Endothelial cell of umbilical vein (primary cell): ENCODE data around the gene GGA1. TPM values are rescaled to one million over a fixed set of nuclear protein-coding genes. Genes with fewer than 3 reads are reported as not detected.

Experiments
- BruUV-seq: library from RNA; stranded (reverse); fragments of 400-500 nt; replicated peaks from 2 replicates; lab custom pipeline; 2021; lab: Mats Ljungman, UMichigan
- CTCF ChIA-PET: fragments of 300-600, 350-600 bp; sonication (Branson Sonifier 250); formaldehyde crosslinking; loops from one replicate; lab custom pipeline; 2021; ENCODE audit warnings: antibody characterized with exemption, inconsistent platforms; lab: Charles Lee
- POLR2A ChIA-PET: fragments of 300-600, 350-600 bp; sonication (Branson Sonifier 250); formaldehyde crosslinking; loops from one replicate; lab custom pipeline; 2021; ENCODE audit warnings: antibody characterized with exemption, inconsistent platforms; lab: Charles Lee
- DNase-seq: peaks from one replicate; pipeline ENCODE4 v3.0.0-alpha.2; 2011; ENCODE audit warnings: low read depth, low spot score
- FAIRE-seq: peaks from 2 replicates; lab custom pipeline; 2011; peaks lifted over from hg19 to GRCh38; lab: Jason Lieb, UNC
- H2AFZ ChIP-seq: 2 replicates; pipeline ENCODE4 v1.6.0; 2012; ENCODE audit warnings: low read depth, low read length, control low read depth, inconsistent platforms
- H3K27ac ChIP-seq: 2 replicates; pipeline ENCODE4 v1.5.1; 2011; ENCODE audit warnings: low read depth, mild to moderate bottlenecking, control low read depth, low read length, moderate library complexity; ENCODE audit not compliant: insufficient read depth
- H3K27me3 ChIP-seq, 2 experiments: 2 replicates each; pipeline versions ENCODE4 v1.6.0 to v1.6.1; 2011; ENCODE audit warnings: low read length in 2 of 2, mixed read lengths in 1 of 2; ENCODE audit not compliant: control insufficient read depth in 2 of 2, insufficient read depth in 2 of 2
- H3K36me3 ChIP-seq, 2 experiments: 2 replicates in 1 of 2; 3 replicates in 1 of 2; pipeline ENCODE4 v1.5.1; 2011; ENCODE audit warnings: low read length in 2 of 2, mild to moderate bottlenecking in 1 of 2, moderate library complexity in 1 of 2; ENCODE audit not compliant: control insufficient read depth in 2 of 2, insufficient read depth in 2 of 2; ENCODE audit errors: extremely low read depth in 1 of 2
- H3K4me1 ChIP-seq: 3 replicates; pipeline ENCODE4 v1.5.1; 2011; ENCODE audit warnings: mild to moderate bottlenecking, low read length; ENCODE audit not compliant: control insufficient read depth, insufficient read depth; ENCODE audit errors: extremely low read depth
- H3K4me2 ChIP-seq: 2 replicates; pipeline ENCODE4 v1.6.1; 2011; ENCODE audit warnings: low read length, control low read depth, mixed read lengths; ENCODE audit not compliant: insufficient read depth
- H3K4me3 ChIP-seq, 3 experiments: fragments of 200-600 bp in 1 of 3; sonication (generic), shearing (Covaris generic) in 1 of 3; replicated peaks in 1 of 3; 2 replicates each; pipeline ENCODE4 v1.5.1; 2011 to 2016; ENCODE audit warnings: control low read depth in 3 of 3, low read length in 3 of 3, mild to moderate bottlenecking in 2 of 3, inconsistent platforms in 1 of 3, low read depth in 1 of 3, moderate library complexity in 1 of 3; ENCODE audit not compliant: insufficient read depth in 1 of 3
- H3K79me2 ChIP-seq: 2 replicates; pipeline ENCODE4 v1.6.0; 2012; ENCODE audit warnings: low read length, inconsistent platforms; ENCODE audit not compliant: control insufficient read depth, insufficient read depth
- H3K9ac ChIP-seq: replicated peaks from 2 replicates; pipeline ENCODE3; 2011; ENCODE audit warnings: low read length, control low read depth; ENCODE audit not compliant: insufficient read depth; ENCODE audit errors: extremely low read depth
- H3K9me1 ChIP-seq: replicated peaks from 3 replicates; pipeline ENCODE4 v1.6.0; 2011; ENCODE audit warnings: mild to moderate bottlenecking, low read length; ENCODE audit not compliant: control insufficient read depth, insufficient read depth; ENCODE audit errors: extremely low read depth
- H3K9me3 ChIP-seq: replicated peaks from 2 replicates; pipeline ENCODE4 v1.5.1; 2012; ENCODE audit warnings: low read length, inconsistent platforms; ENCODE audit not compliant: control insufficient read depth, insufficient read depth
- H4K20me1 ChIP-seq: replicated peaks from 2 replicates; pipeline ENCODE3; 2011; ENCODE audit warnings: mild to moderate bottlenecking, low read length; ENCODE audit not compliant: control insufficient read depth, insufficient read depth; ENCODE audit errors: extremely low read depth
- EZH2 ChIP-seq: IDR thresholded peaks from 2 replicates; pipeline ENCODE4 v1.6.1; 2012; ENCODE audit warnings: borderline replicate concordance, low read depth, mild to moderate bottlenecking, moderate library complexity, low read length, inconsistent platforms; ENCODE audit not compliant: severe bottlenecking
- FOS ChIP-seq: IDR thresholded peaks from 2 replicates; pipeline ENCODE4 v1.6.1; 2011; ENCODE audit warnings: mild to moderate bottlenecking, low read length, moderate library complexity, borderline replicate concordance; ENCODE audit not compliant: insufficient read depth
- GATA2 ChIP-seq: IDR thresholded peaks from 2 replicates; pipeline ENCODE4 v1.7.0; 2011; ENCODE audit warnings: low read depth, mild to moderate bottlenecking, moderate library complexity, mixed read lengths, low read length; ENCODE audit not compliant: insufficient read length, insufficient read depth
- JUN ChIP-seq: IDR thresholded peaks from 2 replicates; pipeline ENCODE4 v1.6.1; 2011; ENCODE audit warnings: borderline replicate concordance, low read depth; ENCODE audit not compliant: insufficient read length, insufficient read depth
- MYC ChIP-seq: IDR thresholded peaks from one replicate; pipeline ENCODE4 v1.6.1; 2011; ENCODE audit warnings: mild to moderate bottlenecking, low read depth, low read length
- POLR2A ChIP-seq: IDR thresholded peaks from 2 replicates; pipeline ENCODE4 v1.6.1; 2012; ENCODE audit warnings: low read depth, mild to moderate bottlenecking, control low read depth, low read length
- POLR2AphosphoS5 ChIP-seq: IDR thresholded peaks from 2 replicates; pipeline ENCODE4 v1.6.1; 2012; ENCODE audit warnings: low read depth, mild to moderate bottlenecking, control low read depth, low read length, moderate library complexity; ENCODE audit not compliant: insufficient read depth
- dilution Hi-C: fragments of 300-500 bp; cut with MboI; formaldehyde crosslinking; loops from one replicate; pipeline ENCODE4 v1.15.0; 2019; ENCODE audit warnings: low sequenced_read_pairs; ENCODE audit not compliant: extremely low pct_ligation_motif_present
- intact Hi-C: fragments of 100-400 bp; cut with micrococcal nuclease; formaldehyde crosslinking; loops from one replicate; pipeline ENCODE4 v1.10.0; 2022
- polyA plus RNA-seq, 4 experiments: library from polyadenylated mRNA; depleted of rRNA in 3 of 4; stranded (reverse) in 3 of 4; unstranded in 1 of 4; fragments of >200 nt; gene quantifications; 2 replicates each; pipeline versions ENCODE4 v1.2.1 to v1.2.3, GENCODE V29; 2011 to 2012; ENCODE audit warnings: missing spikeins in 1 of 4
- total RNA-seq: library from RNA; stranded (reverse); gene quantifications from 2 replicates; pipeline ENCODE4 v1.2.3, GENCODE V29; 2021
- TF ChIP-seq, protein P1 (sequence below): IDR thresholded peaks from 2 replicates; pipeline ENCODE4 v1.6.1; 2011; ENCODE audit not compliant: insufficient read depth, insufficient read length
- TF ChIP-seq, protein P2 (sequence below), 2 donors: IDR thresholded peaks; 1 replicate in 1 of 2; 2 replicates in 1 of 2; pipeline ENCODE4 v1.5.1; 2011; ENCODE audit warnings: low read length in 2 of 2, mild to moderate bottlenecking in 2 of 2, moderate library complexity in 2 of 2, control low read depth in 1 of 2, inconsistent platforms in 1 of 2, low read depth in 1 of 2; ENCODE audit not compliant: insufficient read depth in 1 of 2; ENCODE audit errors: extremely low read depth in 1 of 2

Gene GGA1
- total and polyA plus RNA-seq, 2 donors (not counting 3 experiments of a cell fraction or from before 2014, with no cell fraction given), result 54.1 to 67.5 TPM

- POLR2A ChIA-PET, result no interaction called here
- Histone ChIP-seq H3K4me1 (peaks cover 7% of the 10 kb centered on the region), H3K27me3 (no peaks in the 10 kb centered on the region), H3K9me1 (no peaks in the 10 kb centered on the region), H3K79me2 (no peaks in the 10 kb centered on the region), H4K20me1 (no peaks in the 10 kb centered on the region), H3K4me3 (no peak overlapping the region), H3K9me3 (no peaks in the 10 kb centered on the region), H2AFZ (no peak overlapping the region), H3K9ac (no peak overlapping the region), H3K36me3 (peaks cover 0 to 9% of the 10 kb centered on the region in 2 experiments), H3K27ac (no peak overlapping the region), H3K4me2 (no peak overlapping the region)
- CTCF ChIA-PET, result interaction anchor here (0.6 to 3.3 kb wide), 5 partner anchors 10 to 155 kb away, joined by 3 to 28 read pairs (median 6); partner anchors contain the start of gene PDXP
- dilution Hi-C loops (no loop called here), intact Hi-C loops (no loop called here)
- FAIRE-seq (no peak), DNase-seq (no peak)
- BruUV-seq, result no TSS peak
- TF ChIP-seq POLR2A, result no peak
These were observed 17.5 kb downstream of the GGA1 start for GRCh38 chr22:37626144-37626543.

DNA sequence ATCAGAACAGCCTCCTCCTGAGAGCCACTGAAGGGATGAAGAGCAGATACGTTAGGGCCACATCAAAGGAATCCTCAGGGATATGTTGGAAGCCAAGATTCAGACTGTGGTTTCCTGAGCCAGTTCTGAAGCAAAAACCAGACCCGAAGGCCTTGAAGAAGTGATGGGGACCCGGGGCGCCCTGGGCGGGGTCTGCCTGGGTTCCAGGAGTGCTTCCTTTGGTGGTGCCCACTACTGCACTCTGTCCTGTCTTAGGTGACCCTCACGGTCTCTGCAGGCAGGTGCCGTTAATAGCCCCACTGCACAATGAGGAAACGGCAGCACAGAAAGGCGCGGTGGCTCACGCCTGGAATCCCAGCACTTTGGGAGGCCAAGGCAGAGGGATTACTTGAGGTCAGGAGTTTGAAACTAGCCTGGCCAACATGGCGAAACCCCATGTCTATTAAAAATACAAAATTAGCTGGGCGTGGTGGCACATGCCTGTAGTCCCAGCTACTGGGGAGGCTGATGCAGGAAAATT, 18.0 kb downstream of the GGA1 start:
- no TSS peak for BruUV-seq
- Histone ChIP-seq H3K79me2 (no peaks in the 10 kb centered on the region), H3K4me1 (peaks cover 7% of the 10 kb centered on the region), H3K36me3 (peaks cover 0 to 6% of the 10 kb centered on the region in 2 experiments), H4K20me1 (no peaks in the 10 kb centered on the region), H3K27me3 (no peaks in the 10 kb centered on the region), H3K9me1 (no peaks in the 10 kb centered on the region), H3K27ac (no peak overlapping the region), H3K9me3 (no peaks in the 10 kb centered on the region), H3K4me2 (no peak overlapping the region), H2AFZ (no peak overlapping the region), H3K9ac (no peak overlapping the region), H3K4me3 (no peak overlapping the region)
- dilution Hi-C loops (no loop called here), intact Hi-C loops (no loop called here)
- POLR2A ChIA-PET, result no interaction called here
- DNase-seq, result no peak
- CTCF ChIA-PET, result interaction anchor here (0.6 to 3.3 kb wide), 6 partner anchors 9 to 155 kb away, joined by 3 to 28 read pairs (median 5); partner anchors contain the start of gene PDXP
- FAIRE-seq, result no peak
- TF ChIP-seq, protein P1, sequence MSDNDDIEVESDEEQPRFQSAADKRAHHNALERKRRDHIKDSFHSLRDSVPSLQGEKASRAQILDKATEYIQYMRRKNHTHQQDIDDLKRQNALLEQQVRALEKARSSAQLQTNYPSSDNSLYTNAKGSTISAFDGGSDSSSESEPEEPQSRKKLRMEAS, result no peak
- TF ChIP-seq MYC (no peak), POLR2AphosphoS5 (no peak), JUN (no peak), EZH2 (no peak), FOS (no peak), POLR2A (no peak), GATA2 (no peak)
- TF ChIP-seq, protein P2, sequence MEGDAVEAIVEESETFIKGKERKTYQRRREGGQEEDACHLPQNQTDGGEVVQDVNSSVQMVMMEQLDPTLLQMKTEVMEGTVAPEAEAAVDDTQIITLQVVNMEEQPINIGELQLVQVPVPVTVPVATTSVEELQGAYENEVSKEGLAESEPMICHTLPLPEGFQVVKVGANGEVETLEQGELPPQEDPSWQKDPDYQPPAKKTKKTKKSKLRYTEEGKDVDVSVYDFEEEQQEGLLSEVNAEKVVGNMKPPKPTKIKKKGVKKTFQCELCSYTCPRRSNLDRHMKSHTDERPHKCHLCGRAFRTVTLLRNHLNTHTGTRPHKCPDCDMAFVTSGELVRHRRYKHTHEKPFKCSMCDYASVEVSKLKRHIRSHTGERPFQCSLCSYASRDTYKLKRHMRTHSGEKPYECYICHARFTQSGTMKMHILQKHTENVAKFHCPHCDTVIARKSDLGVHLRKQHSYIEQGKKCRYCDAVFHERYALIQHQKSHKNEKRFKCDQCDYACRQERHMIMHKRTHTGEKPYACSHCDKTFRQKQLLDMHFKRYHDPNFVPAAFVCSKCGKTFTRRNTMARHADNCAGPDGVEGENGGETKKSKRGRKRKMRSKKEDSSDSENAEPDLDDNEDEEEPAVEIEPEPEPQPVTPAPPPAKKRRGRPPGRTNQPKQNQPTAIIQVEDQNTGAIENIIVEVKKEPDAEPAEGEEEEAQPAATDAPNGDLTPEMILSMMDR (IDR thresholded peaks at IDR 0.05; ENCODE audit: extremely low read depth in 1 of 2, insufficient read depth in 1 of 2, low read depth in 1 of 2, low read length in 2 of 2), result no peak
